Measurements from ENCODE around the gene TBL2.
"Not testable (repeated sequence)": the region's sequence is repeated elsewhere in the genome, so short reads cannot be mapped to it uniquely, and the experiment has no call there.

Gene TBL2

DNA sequence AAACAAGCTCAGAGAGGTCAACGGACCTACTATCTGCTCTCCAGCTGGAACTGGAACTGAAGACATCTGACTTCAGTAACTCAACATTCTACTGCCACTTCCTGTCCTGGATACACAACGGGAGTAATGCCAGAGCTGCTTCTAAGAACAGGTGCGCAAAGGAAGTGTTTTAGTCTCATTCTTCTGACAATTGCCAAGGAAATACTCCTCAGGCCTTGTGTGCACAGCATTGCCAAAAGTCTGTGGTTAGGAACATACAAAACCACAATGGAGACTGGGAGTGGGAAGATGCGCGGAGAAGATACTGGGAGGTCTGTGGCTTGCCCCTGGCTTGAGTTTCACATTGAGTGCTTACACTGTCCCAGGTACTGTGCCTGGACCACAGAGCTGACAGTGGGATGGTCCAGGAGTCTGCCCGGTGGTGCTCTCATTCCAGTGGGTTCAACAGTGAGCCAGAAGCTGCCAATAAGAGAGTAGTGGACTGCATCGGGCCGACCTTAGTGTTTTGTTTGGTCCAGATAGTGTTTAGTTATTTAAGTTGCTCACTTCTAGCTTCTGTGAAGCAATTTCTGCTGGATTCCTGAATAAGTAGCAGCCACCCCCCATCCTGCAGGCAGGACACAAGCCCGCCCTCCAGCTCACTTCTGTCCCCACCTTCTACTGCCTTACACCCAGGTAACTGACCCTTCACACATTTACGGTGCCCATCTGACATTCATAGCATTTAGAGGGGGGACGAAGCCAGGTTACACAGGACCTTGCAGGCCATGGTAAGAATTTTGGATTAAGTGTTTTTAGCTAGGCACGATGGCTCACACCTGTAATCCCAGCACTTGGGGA, 10.3 kb downstream of the TBL2 start:
- no peak overlapping the region for H3K4me3 ChIP-seq (ENCODE audit: low read length)
- TF ChIP-seq ZNF274 (IDR thresholded peaks at IDR 0.05; ENCODE audit: low read depth, low read length): no peak

DNA sequence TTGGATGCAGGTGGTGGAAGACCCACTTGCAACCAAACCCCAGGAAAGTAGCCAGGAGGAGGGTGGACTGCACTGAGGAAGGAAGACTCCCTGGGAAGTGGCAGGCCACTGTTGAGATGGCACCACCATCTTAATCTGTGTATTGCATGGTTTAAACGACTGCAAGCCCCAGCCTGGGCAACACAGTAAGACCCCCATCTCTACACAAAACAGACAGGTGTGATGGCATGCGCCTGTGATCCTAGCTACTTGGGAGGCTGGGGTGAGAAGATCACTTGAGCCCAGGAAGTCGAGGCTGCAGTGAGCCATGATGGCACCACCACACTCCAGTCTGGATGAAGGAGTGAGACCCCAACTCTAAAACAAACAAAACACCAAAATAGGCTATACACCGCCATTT, 11.2 kb downstream of the TBL2 start:
- no peak for TF ChIP-seq ZNF274 (IDR thresholded peaks at IDR 0.05; ENCODE audit: low read depth, low read length)
- H3K4me3 ChIP-seq (ENCODE audit: low read length): no peak overlapping the region

DNA sequence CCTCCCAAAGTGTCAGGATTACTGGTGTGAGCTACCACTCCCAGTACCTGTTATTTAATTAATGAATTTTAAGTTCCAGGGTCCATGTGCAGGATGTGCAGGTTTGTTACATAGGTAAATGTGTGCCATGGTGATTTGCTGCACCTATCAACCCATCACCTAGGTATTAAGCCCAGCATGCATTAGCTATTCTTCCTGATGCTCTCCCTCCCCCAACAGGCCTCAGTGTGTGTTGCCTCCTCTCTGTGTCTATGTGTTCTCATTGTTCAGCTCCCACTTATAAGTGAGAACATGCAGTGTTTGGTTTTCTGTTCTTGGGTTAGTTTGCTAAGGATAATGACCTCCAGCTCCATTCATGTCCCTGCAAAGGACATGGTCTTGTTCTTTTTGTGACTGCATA, 11.9 kb downstream of the TBL2 start:
- not testable (repeated sequence) for H3K4me3 ChIP-seq (ENCODE audit: low read length)

DNA sequence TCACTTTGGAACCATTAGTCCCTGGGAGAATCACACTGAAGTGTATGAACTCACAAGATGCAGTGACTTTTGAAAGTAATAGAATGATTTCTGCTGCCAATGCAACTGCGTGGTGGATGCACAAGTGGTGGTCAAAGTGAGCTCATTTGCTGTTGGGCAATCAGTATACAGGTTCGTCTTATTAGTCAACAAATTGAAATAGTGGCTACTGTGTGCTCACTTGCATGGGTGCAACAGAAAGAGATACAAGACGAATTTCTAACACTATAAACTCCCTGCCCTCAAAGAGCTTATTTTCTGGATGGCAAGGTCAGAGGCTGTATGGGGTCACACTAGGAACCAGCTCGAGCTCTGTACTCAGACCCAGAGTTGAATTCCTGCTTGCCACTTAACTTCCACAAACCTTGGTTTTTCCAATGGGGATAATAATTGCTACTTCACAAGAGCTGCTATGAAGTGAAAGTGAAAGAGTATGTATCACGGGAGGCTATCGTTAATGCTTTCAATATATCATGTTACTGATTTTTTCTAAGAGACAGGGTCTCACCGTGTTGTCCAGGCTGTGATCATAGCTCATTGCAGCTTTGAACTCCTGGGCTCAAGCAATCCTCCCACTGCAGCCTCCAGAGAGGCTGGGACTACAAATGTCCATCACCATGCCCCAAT, 12.6 kb downstream of the TBL2 start:
- peak overlapping the region; percentile 44; the same call in 1 of the 2 replicates for H3K4me3 ChIP-seq (ENCODE audit: low read length)
- TF ChIP-seq ZNF274 (IDR thresholded peaks at IDR 0.05; ENCODE audit: low read depth, low read length): no peak

DNA sequence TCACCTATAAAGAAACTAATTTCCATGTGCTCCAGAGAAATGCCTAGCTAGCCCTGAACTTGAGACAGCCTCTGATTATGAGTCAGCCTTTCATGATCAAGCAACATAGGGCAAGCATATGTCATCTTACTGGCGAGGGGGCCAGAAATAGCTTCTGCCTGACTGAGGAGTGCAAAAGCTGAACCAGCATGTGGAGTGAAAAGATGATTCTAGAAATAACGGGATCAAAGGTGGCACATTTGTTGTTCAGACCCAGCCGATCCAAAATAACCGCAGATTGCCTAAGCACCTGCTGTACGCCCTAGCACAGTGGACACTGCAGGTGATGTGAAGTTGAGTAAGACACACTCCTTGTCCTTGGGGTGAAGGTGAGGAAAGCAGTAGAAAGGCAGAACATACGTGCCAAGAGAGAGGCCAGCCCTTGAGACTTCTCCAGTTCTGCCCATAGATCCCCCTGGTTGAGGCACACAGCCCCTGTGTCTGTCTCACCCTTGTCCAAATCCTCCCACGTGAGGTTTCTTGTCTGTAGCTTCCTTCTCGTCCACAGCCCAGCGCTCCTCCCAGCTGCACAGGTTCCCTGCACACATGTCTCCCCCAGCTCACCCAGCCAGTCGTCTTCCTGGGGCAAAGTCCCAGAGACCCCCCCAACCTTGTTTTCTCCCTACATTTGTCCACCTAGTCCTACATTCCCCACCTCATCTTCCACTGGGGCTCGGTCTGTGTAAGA, 18.1 kb downstream of the TBL2 start:
- TF ChIP-seq ZNF274 (IDR thresholded peaks at IDR 0.05; ENCODE audit: low read depth, low read length): no peak
- H3K4me3 ChIP-seq (ENCODE audit: low read length): no peak overlapping the region

DNA sequence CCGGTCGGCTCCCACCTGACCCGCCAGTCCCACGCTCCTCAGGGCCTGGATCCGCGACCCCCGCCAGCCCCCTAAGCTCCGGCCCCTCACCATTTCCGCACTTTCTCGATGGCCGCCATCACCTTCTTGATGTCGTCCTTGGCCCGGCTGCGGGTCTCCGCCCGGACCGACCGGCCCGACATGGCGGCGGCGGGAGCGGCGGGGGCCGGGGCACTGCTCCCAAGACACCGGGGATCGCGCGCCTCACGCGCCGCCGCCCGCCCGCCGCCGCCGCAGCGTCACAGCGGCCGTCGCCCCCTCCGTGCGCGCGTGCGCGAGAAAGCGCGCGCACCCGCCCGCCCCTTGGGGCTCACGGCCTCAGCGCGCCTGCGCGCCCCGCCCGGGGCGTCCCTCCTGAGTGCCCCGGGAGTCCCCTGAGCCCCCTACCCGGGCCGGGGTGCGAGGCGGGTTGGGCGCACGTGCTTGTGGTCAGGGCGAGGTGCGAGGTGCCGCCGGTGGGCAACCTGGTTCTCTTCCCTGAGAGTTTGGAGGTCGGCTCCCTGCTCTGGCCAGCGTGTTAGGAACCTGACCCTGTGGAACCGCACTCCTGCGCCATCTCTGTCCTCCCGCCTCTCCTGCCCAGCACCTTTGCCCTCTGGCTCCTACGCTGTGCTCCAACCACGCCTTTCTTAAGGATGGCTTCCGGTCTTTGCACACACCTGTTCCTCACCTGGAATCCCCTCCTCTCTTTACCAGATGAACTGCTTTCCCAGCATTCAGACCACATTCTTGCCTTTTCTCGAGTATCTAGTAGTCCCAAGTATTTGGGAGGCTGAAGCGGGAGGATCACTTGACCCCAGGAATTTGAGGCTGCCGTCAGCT, 20.8 kb downstream of the TBL2 start, which contains the start of gene BCL7B:
TSS of gene BCL7B (minus strand) at position 294 of the 861 bp plus-strand sequence. CDS start at position 182, 112 bp downstream.
- H3K4me3 ChIP-seq (ENCODE audit: low read length): peak within 1 kb of the TSS; percentile 92
- no peak for TF ChIP-seq ZNF274 (IDR thresholded peaks at IDR 0.05; ENCODE audit: low read depth, low read length)

DNA sequence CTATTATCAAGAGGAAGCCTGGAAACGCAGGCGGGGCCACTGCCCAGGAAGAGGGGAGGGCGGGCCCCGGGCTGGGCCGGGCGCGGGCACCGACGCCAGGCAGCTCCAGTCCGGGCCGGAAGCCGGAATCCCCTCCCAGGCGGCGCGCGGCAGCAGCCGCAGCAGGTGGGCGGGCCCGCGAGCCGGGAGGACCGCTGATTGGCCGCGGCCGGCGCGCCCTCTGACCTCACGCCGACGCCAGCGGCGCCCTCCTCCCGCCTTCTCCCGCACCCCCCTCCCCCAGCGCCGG, 21.3 kb downstream of the TBL2 start:
- no peak for TF ChIP-seq ZNF274 (IDR thresholded peaks at IDR 0.05; ENCODE audit: low read depth, low read length)
- H3K4me3 ChIP-seq (ENCODE audit: low read length): peak overlapping the region; percentile 92

DNA sequence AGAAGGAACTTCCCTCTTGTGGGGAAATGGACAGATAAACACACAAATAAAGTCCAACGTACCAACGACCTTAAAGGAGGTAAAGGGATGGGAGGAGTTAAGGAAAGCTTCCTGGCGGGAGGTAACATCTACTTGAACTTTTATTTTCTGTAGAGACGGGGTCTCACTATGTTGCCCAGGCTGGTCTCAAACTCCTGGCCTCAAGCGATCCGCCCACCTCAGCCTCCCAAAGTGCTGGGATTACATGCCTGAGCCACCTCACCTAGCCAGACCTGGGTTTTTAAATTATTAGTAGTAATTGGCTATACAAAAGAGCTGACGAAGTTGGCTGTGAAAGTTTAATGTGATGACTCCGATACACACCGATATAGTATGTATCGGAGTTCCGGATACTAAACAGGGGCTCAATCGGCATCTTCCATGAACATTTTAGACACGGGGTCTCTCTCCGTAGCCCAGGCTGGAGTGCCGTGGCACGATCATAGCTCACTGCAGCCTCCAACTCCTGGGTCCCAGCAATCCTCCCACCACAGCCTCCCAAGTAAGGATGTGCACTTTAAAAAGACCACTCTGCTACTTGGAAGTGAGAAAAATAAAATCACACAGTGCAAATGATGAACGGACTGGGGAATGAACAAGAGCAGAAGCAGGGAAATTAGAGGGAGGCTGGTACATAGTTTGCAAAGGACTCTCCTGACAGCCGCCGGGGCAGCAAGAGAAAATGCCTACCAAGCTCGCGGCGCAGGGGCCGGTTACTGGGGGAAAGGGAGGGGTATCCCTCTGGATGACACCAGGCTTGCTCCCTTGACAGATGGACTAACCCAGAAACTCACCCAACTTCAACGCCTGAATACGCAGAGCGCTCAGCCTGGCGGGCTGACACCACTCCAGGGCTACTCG, 21.9 kb downstream of the TBL2 start:
- peak overlapping the region; percentile 92 for H3K4me3 ChIP-seq (ENCODE audit: low read length)
- no peak for TF ChIP-seq ZNF274 (IDR thresholded peaks at IDR 0.05; ENCODE audit: low read depth, low read length)

DNA sequence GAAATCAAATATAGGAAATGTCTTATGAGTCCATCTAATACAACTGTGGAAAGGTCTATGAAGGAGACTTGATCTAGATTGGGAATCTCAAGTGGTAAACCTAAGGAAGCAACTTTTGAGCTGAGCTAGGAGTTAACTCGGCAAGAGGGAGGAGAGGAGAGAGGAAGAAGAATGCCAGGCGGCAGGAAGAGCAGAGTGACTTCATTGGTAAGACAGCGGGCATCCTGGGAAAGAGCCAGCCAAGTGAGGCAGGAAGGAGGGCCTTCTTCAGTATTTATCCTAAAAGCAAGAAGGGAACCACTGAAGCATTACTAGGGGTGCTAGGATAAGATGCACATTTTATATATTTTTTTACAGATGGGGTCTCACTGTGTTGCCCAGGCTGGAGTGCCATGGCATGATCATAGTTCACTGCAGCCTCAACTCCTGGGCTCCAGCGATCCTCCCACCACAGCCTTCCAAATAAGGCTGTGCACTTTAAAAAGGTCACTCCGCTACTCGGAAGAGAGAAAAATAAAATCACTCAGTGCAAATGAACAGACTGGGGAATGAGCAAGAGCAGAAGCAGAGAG, 22.9 kb downstream of the TBL2 start:
- TF ChIP-seq ZNF274 (IDR thresholded peaks at IDR 0.05; ENCODE audit: low read depth, low read length): no peak
- H3K4me3 ChIP-seq (ENCODE audit: low read length): peak overlapping the region; percentile 92; the same call in 1 of the 2 replicates

DNA sequence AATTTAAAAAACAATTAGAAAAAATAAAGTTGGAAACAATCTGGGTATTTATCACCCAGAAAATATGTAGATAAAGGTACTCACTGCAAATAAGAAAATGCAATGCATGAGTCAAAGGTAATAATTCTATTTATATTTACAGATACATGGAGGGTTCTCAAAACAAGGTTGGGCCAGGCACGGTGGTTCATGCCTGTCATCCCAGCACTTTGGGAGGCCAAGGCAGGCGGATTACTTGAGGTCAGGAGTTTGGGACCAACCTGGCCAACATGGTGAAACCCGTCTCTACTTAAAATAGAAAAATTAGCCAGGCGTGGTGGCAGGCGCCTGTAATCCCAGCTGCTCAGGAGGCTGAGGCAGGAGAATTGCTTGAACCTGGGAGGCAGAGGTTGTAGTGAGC, 28.3 kb downstream of the TBL2 start:
- H3K4me3 ChIP-seq (ENCODE audit: low read length): not testable (repeated sequence)

DNA sequence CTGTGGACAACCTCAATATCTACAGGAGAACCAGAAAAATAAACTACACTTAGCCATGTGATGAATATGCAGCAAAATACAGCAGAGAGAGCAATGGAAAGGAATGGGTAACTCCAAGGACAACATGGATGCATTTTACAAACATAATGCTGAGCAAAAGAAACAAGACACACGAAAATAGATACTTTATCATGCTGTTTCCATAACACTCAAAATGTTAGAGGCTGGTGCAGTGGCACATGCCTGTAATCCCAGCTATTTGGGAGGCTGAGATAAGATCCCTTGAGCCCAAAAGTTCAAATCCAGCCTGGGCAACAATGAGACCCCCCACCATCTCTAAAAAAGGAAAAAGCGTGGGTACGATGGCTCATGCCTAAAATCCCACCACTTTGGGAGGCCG, 29.2 kb downstream of the TBL2 start:
- no peak for TF ChIP-seq ZNF274 (IDR thresholded peaks at IDR 0.05; ENCODE audit: low read depth, low read length)
- H3K4me3 ChIP-seq (ENCODE audit: low read length): no peak overlapping the region

DNA sequence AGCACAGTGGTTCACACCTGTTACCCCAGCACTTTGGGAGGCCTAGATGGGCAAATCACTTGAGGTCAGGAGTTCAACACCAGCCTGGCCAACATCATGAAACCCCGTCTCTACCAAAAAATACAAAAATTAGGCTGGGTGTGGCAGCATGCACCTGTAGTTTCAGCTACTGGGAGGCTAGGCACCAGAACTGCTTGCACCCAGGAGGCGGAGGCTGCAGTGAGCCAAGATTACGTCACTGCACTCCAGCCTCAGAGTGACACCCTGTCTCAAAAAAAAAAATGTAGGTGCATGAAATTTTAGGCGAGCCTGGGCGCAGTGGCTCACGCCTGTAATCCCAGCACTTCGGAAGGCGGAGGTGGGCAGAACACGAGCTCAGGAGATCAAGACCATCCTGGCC, 30.5 kb downstream of the TBL2 start:
- TF ChIP-seq ZNF274 (IDR thresholded peaks at IDR 0.05; ENCODE audit: low read depth, low read length): no peak
- no peak overlapping the region for H3K4me3 ChIP-seq (ENCODE audit: low read length)

DNA sequence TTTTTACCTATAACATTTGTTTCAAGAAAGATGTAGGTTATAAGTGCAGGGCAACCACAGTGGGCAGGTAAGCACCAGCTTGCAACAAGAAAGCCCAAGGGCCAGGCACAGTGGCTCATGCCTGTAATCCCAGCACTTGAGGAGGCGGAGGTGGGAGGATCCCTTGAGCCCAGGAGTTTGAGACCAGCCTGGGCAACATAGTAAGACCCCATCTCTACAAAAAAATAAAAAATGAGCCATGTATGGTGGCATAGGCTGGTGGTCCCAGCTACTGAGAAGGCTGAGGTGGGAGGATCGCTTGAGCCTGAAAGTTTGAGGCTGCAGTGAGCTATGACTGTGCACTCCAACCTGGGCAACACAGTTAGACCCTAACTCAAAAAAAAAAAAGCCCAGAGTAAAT, 33.7 kb downstream of the TBL2 start:
- H3K4me3 ChIP-seq (ENCODE audit: low read length): no peak overlapping the region
- no peak for TF ChIP-seq ZNF274 (IDR thresholded peaks at IDR 0.05; ENCODE audit: low read depth, low read length)
